Left hindlimb (tissue), 1 donor: ENCODE data around the gene SEMA6D.
"Not testable (repeated sequence)": the region's sequence is repeated elsewhere in the genome, so short reads cannot be mapped to it uniquely, and the experiment has no call there.

Source experiments
- DNase-seq: peaks from one replicate; pipeline ENCODE4 v3.0.0-alpha.2; 2018

SEMA6D gene

DNA sequence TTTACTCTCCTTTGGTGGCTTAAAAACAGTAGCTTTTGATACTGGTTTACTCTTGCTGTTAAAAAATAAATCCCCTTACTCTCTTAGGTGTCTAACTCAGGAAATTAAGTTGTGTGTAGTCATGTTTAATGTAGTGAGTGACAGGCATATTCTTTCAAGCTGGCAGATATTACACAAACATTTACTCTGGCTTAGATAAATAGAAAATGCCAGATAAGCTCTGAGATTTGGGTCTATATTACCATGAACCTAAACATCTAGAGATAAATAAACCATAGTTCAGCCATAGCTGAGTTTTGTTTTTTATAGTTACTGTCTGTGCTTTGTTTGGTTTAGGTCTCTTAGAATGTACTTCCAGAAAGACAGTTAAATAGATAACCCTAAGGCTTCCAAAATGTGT is 2.4 kb downstream of the SEMA6D start:
- DNase-seq: no peak

DNA sequence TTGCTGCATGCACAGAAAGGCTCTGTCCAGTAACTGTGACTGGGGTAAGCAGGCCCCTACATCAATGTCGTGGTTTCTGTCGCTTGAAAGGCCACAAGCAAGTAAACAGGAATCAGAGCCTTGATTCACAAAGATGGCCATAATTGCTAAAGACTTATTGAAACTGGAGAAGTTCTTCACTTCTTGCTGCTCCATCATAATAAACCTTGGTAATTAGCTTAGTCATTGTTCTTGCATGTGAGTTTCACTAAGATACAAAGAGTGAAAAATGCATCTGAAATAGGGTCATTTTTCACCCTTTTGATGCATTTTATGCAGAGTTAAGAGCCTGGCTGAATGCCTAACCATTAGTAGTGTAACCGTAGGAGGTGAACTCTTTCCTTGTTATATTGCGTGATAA is 3.2 kb downstream of the SEMA6D start:
- no peak for DNase-seq

- DNase-seq: no peak
Measured at GRCh38 chr15:47721676-47722075, 4.4 kb downstream of the SEMA6D start.

GRCh38 chr15:47724346-47724745 is 7.0 kb downstream of the SEMA6D start:
- DNase-seq: no peak

DNA sequence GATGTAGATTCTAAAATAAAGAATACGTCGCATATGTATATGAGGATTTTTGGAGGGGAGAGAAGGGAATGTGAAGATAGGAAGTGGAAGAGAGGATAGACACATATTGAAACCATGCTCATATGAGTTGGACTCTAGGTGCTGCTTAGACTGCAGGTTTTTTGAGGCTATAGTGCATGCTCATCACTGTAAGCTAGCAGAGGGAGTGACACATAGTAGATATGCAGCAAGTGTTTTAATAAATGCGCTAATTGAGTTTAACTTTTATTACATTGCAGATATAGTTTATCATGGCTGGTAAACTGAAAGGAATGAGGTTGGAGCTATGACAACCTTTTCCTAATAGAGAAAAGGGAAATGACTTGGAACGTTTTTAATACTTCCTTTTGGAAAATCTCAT is 7.7 kb downstream of the SEMA6D start:
- no peak for DNase-seq

DNA sequence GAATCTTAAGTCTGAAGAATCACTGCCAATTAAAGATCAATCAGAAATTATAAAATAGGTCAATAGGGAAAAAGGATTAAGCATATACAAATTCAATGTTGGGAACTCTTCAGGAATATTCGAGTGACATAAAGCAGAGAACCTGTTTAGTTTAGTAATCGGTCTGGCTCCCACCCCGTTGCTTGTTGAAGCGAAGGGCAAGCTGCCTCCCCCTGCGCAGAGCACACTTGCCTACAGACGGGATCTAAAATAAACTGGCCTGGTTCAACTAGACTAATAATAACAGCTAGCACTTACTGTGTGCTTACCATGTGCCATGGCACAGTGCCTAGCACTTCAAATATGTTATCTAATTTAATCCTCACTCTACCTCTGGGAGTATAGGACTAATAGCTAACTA is 8.6 kb downstream of the SEMA6D start:
- DNase-seq: no peak

- DNase-seq: no peak
Measured at GRCh38 chr15:47726399-47726823, 9.1 kb downstream of the SEMA6D start.

DNA sequence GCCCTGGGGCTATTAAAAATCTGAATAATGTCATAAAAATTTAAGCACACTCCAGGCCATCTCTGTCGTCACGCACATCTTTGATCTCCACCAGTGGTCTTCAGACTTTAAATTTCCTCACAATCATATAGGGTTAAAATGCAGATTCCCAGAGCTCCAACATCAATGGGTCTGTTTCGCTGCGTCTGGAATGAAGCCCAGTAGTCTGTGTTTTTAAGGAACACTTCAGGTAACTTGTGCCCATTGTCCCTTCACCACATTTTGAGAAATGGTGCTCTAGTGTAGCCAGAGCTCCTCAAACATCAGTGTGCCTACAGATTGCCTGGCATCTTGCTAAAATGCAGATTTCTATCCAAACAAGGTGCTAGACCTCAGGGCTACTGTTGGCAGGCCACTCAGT is 9.8 kb downstream of the SEMA6D start:
- no peak for DNase-seq

GRCh38 chr15:47727676-47728075 is 10.4 kb downstream of the SEMA6D start:
- no peak for DNase-seq

GRCh38 chr15:47728426-47728825 is 11.1 kb downstream of the SEMA6D start:
- no peak for DNase-seq

DNA sequence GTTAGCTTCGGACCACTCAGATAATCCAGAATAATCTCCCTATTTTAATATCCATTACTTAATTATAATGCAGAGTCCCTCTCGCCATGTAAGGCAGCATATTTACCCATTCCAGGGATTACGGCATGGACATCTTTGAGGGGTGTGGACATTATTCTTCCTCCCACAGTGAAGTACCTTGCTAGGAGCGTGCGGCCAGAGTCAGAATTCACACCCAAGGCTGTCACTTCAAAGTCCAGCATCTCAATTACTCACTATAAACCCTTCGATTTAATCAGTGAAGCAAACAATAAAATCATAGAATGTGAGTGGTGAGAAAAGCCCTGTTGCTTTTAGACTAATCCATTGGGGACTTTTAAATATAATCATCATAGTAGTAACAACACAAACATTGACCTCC is 11.6 kb downstream of the SEMA6D start:
- no peak for DNase-seq

GRCh38 chr15:47731230-47731629 is 13.9 kb downstream of the SEMA6D start:
- no peak for DNase-seq

DNA sequence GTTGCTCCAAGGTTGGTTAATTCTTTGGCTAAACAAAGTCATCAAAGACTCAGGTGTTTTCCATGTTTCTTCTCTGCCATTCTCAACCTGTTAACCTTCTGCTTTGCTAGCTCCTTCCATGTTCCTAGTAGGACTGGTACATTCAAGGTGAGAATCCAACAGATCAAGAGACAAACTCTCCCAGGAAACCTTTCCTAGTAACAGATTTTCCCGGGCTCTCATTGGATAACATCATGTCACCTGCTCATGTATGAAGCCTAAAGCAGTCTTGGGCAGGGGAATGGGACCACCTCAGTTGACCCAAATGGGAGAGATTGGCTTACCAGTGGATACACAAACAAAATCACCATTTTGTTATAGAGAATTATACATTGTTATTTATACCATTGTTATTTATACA is 14.9 kb downstream of the SEMA6D start:
- no peak for DNase-seq

GRCh38 chr15:47733085-47733484 is 15.8 kb downstream of the SEMA6D start:
- DNase-seq: no peak

DNA sequence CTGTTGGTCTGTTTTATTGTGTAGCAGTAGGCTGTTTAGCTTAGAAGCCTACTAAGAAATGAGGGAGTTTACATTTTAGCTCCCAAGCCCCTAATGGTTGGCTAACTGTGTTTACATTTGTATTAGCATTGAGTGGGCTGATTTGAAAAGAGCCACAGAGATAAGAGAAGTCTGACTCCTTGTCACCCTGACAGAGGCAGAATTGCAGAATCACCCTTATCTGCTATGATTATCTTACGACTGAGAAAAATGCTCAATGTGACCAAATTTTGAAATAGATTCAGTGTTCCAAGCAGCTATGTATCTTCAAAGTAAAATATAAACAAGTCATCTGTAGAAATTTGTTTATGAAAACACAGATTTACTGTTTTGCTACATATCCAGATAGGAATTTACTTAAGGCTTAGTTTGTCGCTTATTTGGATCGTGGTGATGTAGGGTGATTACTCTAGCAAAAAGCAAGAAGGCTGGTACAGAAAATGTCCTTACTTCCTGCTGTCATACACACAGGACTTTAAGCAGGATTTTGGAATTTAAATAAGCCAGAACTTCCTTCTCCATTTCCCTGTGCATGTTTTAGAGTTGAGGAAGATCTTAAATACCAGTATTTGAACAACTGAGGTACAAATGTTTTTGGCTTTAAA is 19.0 kb downstream of the SEMA6D start:
- no peak for DNase-seq

DNA sequence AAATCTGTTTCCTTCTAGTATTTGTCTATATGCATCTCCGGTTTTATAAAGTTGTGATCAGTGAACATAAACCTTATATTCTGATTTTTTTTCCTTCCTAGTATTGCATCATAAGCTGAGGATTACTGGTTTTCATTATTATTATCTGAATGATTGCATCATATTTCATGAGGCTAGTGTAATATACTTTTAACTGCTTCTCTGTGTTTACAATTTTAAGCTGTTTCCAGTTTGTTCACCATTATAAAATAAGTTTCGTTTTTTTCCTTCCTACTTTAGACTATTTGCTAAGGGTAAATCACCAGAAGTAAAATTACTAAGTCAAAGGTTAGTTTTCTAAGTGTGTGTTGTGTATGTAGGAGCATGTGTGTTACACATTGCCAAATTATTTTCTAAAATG is 20.2 kb downstream of the SEMA6D start:
- no peak for DNase-seq

- not testable (repeated sequence) for DNase-seq
Measured at GRCh38 chr15:47738144-47738825, 21.0 kb downstream of the SEMA6D start.

- no peak for DNase-seq
Measured at GRCh38 chr15:47741082-47741481, 23.8 kb downstream of the SEMA6D start.

- DNase-seq: no peak
Measured at GRCh38 chr15:47741907-47742306, 24.6 kb downstream of the SEMA6D start.

- no peak for DNase-seq
Measured at GRCh38 chr15:47742334-47742733, 25.0 kb downstream of the SEMA6D start.

DNA sequence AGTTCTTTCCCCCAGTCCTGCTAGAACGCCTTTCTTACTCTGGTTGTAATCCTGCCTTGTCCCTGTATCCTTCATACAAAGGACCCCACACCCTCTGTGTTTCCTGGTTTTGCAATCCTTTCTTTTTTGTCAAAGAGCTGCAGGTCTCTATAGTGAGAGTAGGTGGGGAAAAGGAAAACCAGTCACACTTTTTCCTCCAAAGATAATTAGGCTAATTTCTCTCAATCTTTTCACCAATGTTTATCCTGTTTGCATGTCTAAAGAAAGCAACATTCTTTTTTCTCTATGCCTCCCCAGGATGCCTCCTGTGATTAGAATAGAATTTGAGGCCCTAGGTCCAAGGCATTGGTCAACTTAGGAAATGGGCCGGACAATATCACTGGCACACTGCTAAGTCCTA is 25.4 kb downstream of the SEMA6D start:
- DNase-seq: no peak

DNA sequence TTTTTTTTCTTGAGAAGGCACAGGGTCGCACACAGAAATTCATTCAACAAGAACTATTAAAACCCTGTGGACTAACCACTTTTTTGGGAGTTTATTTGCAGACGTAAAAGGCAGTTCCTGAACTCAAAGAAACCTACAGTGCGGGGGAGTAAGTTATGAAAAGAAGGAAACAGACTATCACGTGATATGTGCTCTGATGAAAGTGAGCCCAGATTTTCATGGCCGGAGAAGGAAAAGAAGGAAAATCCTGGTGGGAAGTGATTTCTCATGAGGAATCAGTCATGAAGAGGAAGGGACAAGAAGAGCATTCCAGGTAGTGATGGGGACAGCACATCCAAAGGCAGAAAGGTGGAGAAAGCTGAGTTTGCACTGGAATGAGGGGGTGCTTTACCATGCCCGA is 26.1 kb downstream of the SEMA6D start:
- no peak for DNase-seq

DNA sequence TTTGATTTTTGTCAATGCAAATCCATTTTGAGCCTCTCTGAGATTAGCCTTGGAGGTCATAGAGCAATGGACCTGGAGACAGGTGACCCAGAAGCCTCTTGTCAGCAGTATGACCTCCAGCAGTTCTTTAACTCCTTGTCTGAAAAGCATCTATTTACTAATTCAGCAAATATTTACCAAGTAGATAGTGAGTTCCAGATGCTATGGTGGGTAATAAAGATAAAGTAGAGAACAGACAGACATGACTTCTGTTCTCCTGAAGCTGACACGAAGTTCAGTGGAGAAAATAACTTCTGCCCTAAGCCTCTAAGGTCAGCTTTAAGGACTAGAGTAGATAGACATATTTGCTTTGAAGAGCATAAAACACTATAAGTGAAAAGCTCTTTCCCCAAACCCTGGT is 26.6 kb downstream of the SEMA6D start:
- no peak for DNase-seq

GRCh38 chr15:47744496-47744895 is 27.2 kb downstream of the SEMA6D start:
- DNase-seq: no peak

- DNase-seq: no peak
Measured at GRCh38 chr15:47744973-47745372, 27.7 kb downstream of the SEMA6D start.
